NCI-H1092 treated with DMSO at 0.1 percent for 48 hours (cell line): ENCODE measurements around the gene WDTC1.

Experiments used
- DNase-seq: peaks from one replicate; lab custom pipeline; 2025; lab: John Stamatoyannopoulos, UW

Gene WDTC1

DNA sequence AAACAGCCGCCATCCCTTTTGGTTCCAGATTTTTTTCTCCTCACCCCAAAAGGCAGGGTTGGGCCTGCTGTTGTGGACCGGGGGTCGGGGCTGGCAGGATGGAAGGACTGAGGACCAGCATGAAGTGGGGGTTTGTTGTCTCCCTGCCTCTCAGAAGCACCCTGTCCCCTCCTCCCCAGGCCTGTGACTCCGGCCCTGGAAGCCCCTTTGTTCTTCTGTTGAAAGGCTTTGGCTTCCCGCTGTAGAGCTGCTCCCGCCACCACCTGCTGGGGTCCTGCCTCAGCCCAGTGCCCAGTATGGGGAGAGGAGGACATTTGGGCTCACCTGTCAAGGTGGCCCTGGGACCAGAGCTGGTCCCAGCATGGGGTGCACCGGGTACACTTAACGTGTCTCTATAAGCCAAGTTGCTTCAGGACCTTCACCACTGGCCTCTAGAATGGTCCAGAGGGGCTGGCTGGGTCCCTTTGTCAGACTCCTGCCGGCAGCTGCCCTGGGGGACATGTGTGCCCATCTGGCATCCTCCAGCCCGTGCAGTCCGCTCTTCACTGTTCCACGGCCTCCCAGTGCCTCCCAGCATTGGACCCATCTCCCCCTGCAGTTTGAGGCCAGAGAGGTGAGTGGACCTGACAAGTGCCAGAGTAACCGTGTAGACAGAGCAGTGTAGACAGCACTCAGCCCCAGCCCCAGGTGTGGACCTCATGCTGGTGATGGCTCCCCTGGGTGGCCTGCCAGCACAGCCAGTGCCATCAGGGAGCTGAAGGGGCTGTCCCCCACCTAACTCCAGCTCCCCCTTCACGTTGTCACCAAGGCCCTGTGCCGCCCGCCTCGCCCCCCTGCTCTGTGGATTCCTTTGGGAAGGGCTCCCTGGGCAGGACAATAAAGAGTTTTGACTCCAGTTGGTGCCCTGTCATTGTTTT is 101.3 kb downstream of the WDTC1 start:
- no peak for DNase-seq

GRCh38 chr1:27336756-27337155 is 102.3 kb downstream of the WDTC1 start:
- DNase-seq: no peak

- no peak for DNase-seq
Observed at GRCh38 chr1:27338751-27339150, 104.3 kb downstream of the WDTC1 start.

DNA sequence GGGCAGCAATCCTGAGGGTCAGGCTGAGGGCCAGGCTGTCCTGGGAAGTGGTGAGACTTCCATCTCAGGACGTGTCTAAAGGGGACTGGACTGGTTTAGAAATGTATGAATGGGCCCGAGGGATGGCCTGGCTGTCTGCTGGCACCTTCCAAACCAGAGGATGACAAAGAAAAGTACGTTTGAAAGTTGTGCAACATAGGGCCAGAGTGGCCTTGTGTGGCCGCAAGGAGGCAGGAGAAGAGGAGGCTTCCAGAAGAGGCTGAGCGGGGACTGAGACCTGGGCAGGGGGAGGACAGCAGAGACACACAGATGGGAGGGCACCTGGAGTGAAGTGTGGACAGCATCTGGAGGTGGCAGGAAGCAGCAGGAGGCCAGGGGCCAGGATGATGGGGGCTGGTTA is 104.8 kb downstream of the WDTC1 start:
- DNase-seq: no peak

GRCh38 chr1:27341525-27342252 is 107.3 kb downstream of the WDTC1 start, which contains the start of gene SYTL1:
TSS of gene SYTL1 (plus strand) at chr1:27342022. CDS start at chr1:27345335, 3,313 bp downstream.
- no peak for DNase-seq

DNA sequence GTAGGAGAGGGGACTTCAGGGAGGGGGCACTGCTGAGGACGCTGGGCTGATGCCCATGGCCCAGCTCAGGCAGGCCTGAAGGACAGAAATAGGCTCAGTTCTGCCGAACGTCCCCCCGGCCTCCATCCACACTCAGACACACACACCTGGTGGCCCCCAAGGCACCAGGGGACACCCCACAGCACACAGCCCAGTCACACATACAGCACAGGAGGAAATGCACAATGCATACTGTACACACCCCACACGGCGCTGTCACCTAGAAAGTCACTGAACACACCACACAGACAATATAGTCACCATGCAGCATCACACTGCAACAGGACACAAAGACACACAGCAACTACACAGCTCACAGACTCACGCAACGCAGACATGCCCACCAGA is 108.0 kb downstream of the WDTC1 start:
- no peak for DNase-seq

DNA sequence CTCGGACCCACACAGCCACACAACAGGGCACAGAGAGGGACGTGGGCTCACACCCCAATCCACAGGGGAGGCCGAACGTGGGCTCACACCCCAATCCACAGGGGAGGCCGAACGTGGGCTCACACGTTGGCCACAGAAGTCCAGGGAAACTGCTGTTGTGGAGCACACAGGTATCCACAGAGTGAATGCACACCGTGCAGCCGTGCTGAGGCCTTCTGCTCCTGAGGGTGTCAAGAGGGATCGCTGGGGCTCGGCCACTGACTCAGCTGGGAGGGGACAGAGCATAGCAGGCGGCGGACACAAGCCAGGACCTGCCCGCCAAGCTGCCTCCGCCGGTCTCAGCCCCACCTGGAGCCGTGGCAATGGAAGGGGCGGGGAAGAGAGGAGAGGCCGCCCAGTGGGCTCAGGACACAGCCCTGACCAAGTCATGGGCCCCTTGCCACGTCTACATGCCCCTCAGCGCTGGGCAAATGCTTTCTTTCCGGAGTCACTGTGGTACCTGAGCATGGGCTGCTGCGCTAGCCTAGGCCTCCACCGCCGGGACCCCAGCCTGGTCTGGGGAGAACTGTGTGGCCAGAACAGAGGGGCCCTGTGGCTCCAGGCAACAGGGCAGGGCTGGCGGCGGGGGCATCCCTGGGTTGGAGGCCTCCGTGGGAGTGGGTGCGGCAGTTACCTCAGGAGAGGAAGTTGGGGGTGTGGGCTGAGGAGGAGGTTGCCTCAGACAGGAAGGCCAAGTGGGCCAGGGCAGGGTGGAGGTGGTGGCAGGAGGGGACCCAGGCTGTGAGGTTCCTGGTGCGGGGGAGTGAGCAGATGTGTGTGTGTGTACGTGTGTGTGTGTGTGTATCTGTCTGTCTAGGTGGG is 108.6 kb downstream of the WDTC1 start:
- DNase-seq: no peak

DNA sequence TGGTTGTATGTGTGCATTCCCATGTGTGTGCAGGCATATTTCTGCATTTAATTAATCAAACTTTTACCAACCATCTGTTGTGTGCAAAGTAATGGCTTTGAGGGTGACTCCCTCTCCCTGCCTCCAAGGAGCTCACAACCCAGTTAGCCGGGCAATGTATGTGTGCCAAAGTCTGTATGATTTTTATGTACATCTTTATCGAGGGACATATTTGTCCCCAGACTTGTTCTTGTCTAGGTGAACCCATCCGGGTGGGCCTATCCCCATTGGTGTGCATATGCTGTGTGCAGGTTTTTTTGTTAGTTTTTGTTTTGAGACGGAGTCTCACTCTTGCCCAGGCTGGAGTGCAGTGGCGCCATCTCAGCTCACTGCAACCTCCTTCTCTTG is 109.2 kb downstream of the WDTC1 start:
- DNase-seq: no peak

DNA sequence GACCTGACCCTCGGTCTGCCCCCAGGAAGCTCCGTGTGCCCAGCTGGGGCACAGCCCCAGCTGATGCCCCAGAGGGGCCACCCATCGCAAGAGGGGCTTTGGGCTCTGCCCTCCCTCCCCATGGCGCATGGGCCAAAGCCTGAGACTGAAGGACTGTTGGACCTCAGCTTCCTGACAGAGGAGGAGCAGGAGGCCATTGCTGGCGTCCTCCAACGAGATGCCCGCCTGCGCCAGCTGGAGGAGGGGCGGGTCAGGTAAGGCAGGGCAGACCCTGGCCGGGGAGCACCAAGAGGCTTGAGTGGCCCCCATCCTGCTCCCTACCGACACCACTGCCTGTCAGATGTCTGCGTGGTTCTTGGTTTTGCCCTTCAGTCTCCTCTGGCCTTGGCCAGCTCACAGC is 110.8 kb downstream of the WDTC1 start:
- DNase-seq: no peak

GRCh38 chr1:27346357-27346756 is 111.9 kb downstream of the WDTC1 start:
- no peak for DNase-seq

DNA sequence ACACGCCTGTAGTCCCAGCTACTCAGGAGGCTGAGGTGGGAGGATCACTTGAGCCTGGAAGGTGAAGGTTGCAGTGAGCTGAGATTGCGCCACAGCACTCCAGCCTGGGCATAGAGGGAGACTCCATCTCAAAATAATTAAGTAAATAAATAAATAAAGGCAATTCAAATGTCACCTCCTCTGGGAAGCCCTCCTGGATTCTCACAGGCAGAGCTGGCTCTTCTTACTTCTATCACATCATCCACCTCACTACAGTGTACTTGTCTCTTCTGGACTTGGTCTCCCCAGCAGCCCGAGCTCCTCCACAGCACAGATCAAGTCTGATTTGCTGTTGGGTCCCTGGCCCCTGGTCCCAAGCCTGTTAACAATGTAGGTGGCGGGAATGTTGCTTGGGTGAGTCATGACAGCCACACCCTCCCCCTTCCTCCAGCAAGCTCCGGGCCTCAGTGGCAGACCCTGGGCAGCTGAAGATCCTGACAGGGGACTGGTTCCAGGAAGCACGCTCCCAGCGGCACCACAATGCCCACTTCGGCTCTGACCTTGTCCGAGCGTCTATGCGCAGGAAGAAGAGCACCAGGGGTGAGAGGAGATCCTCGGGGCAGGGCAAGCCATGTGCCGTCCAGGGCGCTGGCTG is 112.7 kb downstream of the WDTC1 start:
- no peak for DNase-seq

DNA sequence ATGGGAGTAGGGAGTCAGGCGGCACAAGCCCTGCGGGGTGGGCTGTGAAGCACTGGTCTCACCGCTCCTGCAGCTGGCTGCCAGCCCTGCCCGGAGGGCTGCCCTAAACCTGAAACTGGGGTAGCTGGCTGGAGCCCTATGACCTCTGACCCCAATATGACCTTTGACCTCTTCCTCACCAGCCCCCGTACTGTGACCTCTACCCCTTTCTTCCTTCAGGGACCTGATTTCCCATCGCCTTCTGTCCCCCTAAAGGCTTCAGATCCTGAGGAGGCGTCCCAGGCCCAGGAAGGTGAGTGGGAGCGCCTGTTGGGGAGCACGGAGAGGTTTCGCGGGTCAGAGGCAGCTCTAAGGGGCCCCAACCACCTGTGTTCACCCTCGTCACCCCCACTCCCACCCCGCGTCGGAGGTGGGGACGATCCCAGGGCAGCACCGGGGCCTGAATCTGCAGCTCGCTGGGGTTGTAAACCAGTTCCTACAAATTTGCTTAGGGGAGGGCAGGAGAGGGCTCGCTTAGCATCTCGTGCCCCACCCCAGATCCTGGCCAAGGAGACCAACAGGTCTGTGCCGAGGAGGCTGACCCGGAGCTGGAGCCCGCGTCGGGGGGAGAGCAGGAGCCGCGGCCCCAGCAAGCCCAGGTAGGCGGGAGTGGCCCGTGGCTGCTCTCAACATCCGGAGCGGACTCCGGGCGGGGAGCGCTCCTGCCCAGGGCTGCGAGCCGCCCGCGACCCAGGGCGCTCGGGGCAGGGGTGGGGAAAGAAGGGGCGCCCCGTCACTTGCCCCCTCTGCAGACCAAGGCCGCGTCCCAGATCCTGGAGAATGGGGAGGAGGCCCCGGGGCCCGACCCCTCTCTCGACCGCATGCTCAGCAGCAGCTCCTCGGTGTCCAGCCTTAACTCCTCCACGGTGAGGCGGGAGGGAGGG is 114.7 kb downstream of the WDTC1 start:
- DNase-seq: peak; percentile 66

DNA sequence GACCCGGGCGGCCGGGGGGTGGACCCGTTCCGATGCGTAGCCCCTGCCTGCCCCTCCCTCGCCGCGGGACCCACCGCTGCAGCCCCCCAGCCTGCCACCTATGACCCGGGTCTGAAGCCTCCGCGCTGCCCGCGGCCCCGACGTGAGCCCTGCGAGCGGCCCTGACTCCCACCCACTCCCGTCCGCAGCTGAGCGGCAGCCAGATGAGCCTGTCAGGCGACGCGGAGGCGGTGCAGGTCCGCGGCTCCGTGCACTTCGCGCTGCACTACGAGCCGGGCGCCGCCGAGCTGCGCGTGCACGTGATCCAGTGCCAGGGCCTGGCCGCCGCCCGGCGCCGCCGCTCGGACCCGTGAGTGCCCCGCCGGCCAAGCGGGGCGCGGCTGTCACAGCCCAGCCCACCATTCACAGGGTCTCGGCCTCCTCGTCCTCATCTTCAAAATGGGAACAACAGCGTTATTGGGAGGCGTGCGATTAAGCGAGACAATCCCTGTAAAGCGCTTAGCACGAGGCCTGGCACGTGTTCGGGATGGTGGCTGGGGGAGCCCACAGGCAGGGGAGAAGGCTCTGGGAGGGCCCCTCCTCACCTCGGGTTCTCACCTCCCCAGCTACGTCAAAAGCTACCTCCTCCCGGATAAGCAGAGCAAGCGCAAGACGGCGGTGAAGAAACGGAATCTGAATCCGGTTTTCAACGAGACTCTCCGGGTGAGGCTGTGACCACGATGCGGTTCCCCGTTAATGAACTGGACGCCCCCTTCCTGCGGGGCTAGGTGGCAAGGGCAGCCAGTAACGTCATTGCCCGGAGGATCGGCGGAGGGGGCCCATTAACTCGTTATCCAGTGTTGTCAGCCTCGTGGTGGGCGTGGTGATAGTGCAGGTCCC is 115.6 kb downstream of the WDTC1 start:
- peak; percentile 72 for DNase-seq

DNA sequence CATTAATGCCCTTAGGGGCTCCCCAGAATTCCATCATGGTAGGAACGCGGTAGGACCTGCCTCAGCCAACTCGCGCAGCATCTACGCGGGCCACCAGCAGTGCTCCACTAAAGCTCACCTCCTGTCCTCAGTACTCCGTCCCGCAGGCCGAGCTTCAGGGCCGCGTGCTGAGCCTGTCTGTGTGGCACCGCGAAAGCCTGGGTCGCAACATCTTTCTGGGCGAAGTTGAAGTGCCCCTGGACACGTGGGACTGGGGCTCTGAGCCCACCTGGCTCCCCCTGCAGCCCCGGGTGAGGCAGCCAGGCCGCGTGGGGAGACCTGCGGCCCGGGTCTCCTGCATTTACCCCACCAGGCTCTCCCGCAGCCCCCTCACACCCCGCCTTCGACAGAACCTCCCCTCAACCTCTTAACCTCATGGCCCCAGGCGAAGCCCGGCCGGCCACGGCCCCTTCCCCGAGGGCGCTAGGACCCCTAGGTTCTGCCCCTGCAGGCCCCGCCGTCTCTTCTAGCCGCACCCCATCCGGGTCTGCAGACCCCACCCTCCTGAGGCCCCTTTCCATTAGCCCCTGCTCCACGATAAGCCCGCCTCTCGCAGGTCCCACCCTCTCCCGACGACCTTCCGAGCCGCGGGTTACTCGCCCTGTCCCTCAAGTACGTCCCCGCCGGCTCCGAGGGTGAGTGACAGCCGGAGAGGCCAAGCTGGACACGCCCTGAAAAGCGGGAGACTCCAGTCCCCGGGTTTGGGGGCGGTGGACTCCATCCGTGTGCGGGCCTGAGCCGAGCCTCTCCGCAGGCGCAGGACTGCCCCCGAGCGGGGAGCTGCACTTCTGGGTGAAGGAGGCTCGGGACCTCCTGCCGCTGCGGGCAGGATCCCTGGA is 116.5 kb downstream of the WDTC1 start:
- no peak for DNase-seq

GRCh38 chr1:27351541-27352107 is 117.2 kb downstream of the WDTC1 start:
- no peak for DNase-seq

DNA sequence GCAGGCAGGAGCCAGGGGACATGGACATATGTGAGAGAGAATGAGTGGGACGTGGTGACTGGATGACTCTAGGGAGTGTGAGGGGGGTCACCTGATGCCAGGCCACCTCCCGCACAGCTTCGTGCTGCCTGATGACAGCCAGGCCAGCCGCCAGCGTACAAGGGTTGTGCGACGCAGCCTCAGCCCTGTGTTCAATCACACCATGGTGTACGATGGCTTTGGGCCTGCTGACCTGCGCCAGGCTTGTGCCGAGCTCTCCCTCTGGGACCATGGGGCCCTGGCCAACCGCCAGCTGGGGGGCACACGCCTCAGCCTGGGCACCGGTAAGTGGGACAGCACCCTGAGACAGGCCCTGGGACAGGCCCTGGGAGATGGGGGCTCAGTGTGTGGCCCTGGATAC is 118.7 kb downstream of the WDTC1 start:
- DNase-seq: no peak

DNA sequence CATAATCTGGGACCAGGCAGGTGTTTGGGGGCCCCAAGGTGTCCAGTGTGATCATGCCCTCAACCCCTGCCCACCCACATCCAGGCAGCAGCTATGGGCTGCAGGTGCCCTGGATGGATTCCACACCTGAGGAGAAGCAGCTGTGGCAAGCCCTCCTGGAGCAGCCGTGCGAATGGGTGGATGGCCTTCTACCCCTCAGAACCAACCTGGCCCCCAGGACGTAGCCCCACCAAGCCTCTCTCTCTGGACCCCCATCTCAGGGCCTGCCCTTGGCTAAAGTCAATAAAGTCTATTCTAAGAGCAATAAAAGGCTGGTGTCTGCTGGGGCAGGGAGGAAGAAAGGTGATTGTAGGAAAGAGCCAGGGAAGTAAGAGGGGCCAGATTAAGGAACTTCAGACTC is 119.2 kb downstream of the WDTC1 start:
- no peak for DNase-seq

GRCh38 chr1:27355683-27356082 is 121.3 kb downstream of the WDTC1 start:
- DNase-seq: no peak
